Gastrocnemius medialis (tissue), 4 donors: ENCODE measurements around the gene TLE1. TPM values are rescaled to one million over a fixed set of nuclear protein-coding genes. Genes with fewer than 3 reads are reported as not detected.

Source experiments
- ATAC-seq, 2 donors: fragments of 150-250 bp; one replicate each; pipeline ENCODE4 v1.9.1; 2016
- DNase-seq, 2 donors: peaks; one replicate each; pipeline ENCODE4 v3.0.0-alpha.2; 2019
- H3K27ac ChIP-seq, 4 donors: fragments of 200-600 bp; sonication (generic); 1 replicate in 1 of 4; 2 replicates in 3 of 4; pipeline ENCODE4 v1.5.1; 2016 to 2018; ENCODE audit warnings: mild to moderate bottlenecking in 2 of 4, moderate library complexity in 1 of 4
- H3K27me3 ChIP-seq, 3 donors: fragments of 200-600 bp; sonication (generic) in 2 of 3; 1 replicate in 1 of 3; 2 replicates in 2 of 3; pipeline versions ENCODE4 v1.5.1 to v1.6.0; 2016 to 2019; ENCODE audit warnings: mild to moderate bottlenecking in 1 of 3, moderate library complexity in 1 of 3
- H3K36me3 ChIP-seq, 2 donors: fragments of 200-600 bp; sonication (generic) in 1 of 2; one replicate each; pipeline ENCODE4 v1.5.1; 2017 to 2018
- H3K4me1 ChIP-seq, 2 donors: fragments of 200-600 bp; sonication (generic) in 1 of 2; one replicate each; pipeline ENCODE4 v1.5.1; 2016 to 2017; ENCODE audit warnings: mild to moderate bottlenecking in 2 of 2
- H3K4me3 ChIP-seq, 4 donors: fragments of 200-600 bp; sonication (generic) in 3 of 4; 1 replicate in 1 of 4; 2 replicates in 3 of 4; pipeline ENCODE4 v1.5.1; 2016 to 2019; ENCODE audit warnings: mild to moderate bottlenecking in 2 of 4
- H3K9me3 ChIP-seq, 3 donors: fragments of 200-600 bp; sonication (generic) in 2 of 3; 1 replicate in 1 of 3; 2 replicates in 2 of 3; pipeline ENCODE4 v1.5.1; 2016 to 2019
- CTCF ChIP-seq, 5 experiments: fragments of 450-650 bp in 3 of 5; fragments of 200-600 bp in 2 of 5; sonication (generic) in 2 of 5; IDR thresholded peaks in 4 of 5; conservative IDR thresholded peaks in 1 of 5; 1 replicate in 4 of 5; 2 replicates in 1 of 5; pipeline ENCODE4 v1.5.1; 2016 to 2019; ENCODE audit warnings: antibody characterized with exemption in 5 of 5, mild to moderate bottlenecking in 3 of 5, moderate library complexity in 3 of 5
- POLR2A ChIP-seq, 2 donors: fragments of 450-650 bp; IDR thresholded peaks; one replicate each; pipeline ENCODE4 v1.6.1; 2017; ENCODE audit warnings: antibody characterized with exemption in 2 of 2, mild to moderate bottlenecking in 2 of 2, moderate library complexity in 2 of 2
- in situ Hi-C, 4 donors: fragments of 200-750 bp; cut with MboI; loops; one replicate each; pipeline versions ENCODE4 v1.15.0 to v1.8.0; 2017; ENCODE audit warnings: low sequenced_read_pairs in 4 of 4
- intact Hi-C: fragments of 100-400 bp; cut with DNase I; formaldehyde crosslinking; loops from one replicate; pipeline ENCODE4 v1.15.1; 2023; ENCODE audit warnings: low total_unique reads
- total RNA-seq, 4 donors: library from RNA; depleted of rRNA; stranded (reverse); fragments of >200 nt; gene quantifications; one replicate each; pipeline versions ENCODE4 v1.1.0 to v1.2.3, GENCODE V29; 2016

The TLE1 gene
- total RNA-seq, 4 donors from 2014 or later: 32.0 to 159 (median 55.4) TPM

- H3K27me3 ChIP-seq: no peaks in the 10 kb centered on the region
- ATAC-seq (no peak), DNase-seq (no peak)
- in situ Hi-C loops (no loop called here), intact Hi-C loops (no loop called here)
- H3K4me1 ChIP-seq: peaks cover 66 to 87% of the 10 kb centered on the region in 2 donors
- H3K4me3 ChIP-seq: no peak overlapping the region
- no peak for TF ChIP-seq CTCF (IDR thresholded peaks at IDR 0.05 in 4 of 5, conservative IDR thresholded peaks at IDR 0.05 in 1 of 5)
- TF ChIP-seq POLR2A (IDR thresholded peaks at IDR 0.05): no peak
- H3K9me3 ChIP-seq: no peaks in the 10 kb centered on the region
- peak overlapping the region in 2 of 4 donors; percentile 13 to 32 for H3K27ac ChIP-seq
- H3K36me3 ChIP-seq: no peaks in the 10 kb centered on the region
Measured at GRCh38 chr9:81669866-81670265, 19.5 kb downstream of the TLE1 start.

GRCh38 chr9:81669041-81669651 lies 20.2 kb downstream of the TLE1 start:
- in situ Hi-C loops: no loop called here
- DNase-seq (no peak), ATAC-seq (no peak)
- Histone ChIP-seq H3K27ac (peak overlapping the region in 3 of 4 donors; percentile 22 to 37 (median 32)), H3K4me3 (peak overlapping the region in 2 of 4 donors; percentile 0 to 8), H3K4me1 (peaks cover 73 to 92% of the 10 kb centered on the region in 2 donors), H3K36me3 (no peaks in the 10 kb centered on the region), H3K27me3 (no peaks in the 10 kb centered on the region), H3K9me3 (no peaks in the 10 kb centered on the region)
- TF ChIP-seq CTCF (IDR thresholded peaks at IDR 0.05 in 4 of 5, conservative IDR thresholded peaks at IDR 0.05 in 1 of 5) (no peak), POLR2A (IDR thresholded peaks at IDR 0.05) (no peak)
- intact Hi-C loops: no loop called here

DNA sequence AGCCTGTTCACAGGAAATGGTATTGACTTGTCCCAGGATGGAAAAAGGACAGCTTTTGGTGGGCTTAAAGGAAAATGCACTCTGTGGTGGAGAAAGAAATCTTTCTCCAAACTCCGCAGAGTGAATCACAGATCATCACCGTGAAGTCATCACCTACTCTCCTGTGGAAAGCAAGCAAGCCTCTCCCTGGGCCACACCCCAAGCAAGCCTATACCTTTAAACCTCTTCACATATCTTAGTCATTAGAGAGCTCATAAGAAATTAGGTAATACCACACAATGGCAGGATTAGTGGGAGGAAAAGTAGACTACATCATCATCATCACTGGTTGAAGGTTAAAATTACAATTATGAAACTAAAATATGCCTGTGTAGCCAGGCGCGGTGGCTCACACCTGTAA lies 23.2 kb downstream of the TLE1 start:
- ATAC-seq (no peak), DNase-seq (no peak)
- Histone ChIP-seq H3K4me1 (peaks cover 64 to 85% of the 10 kb centered on the region in 2 donors), H3K27me3 (no peaks in the 10 kb centered on the region), H3K36me3 (no peaks in the 10 kb centered on the region), H3K9me3 (no peaks in the 10 kb centered on the region), H3K27ac (peak overlapping the region; percentile 19 to 67 (median 60)), H3K4me3 (no peak overlapping the region)
- intact Hi-C loops (no loop called here), in situ Hi-C loops (no loop called here)
- TF ChIP-seq CTCF (IDR thresholded peaks at IDR 0.05 in 4 of 5, conservative IDR thresholded peaks at IDR 0.05 in 1 of 5): no peak
- TF ChIP-seq POLR2A (IDR thresholded peaks at IDR 0.05): no peak

DNA sequence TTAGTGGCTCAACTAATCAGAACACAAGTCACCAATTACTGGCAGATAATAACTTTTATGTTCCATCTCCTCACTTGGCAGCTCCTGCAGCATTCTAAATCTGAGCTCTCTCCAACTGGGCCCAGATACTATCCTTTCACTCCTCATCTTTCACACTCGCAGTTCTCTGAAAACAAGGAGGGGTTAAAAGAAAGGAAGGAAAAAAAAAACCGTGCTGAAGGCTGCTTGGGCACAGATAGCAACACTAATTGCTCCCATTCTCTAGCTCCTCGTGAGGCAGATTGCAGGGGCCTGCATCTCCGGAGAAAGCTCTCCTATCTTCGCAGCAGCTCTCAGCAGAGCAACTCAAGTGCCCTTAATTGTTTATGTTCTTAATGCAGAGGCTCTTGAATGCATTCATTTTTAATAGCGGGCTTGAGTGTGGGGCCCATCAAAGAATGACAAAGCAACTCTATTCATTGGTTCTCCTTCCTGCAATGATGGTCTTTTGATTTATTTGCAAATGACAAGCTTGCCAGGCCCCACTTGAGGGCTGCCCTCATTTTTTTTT lies 23.9 kb downstream of the TLE1 start:
- in situ Hi-C loops (no loop called here), intact Hi-C loops (no loop called here)
- Histone ChIP-seq H3K27me3 (no peaks in the 10 kb centered on the region), H3K27ac (peak overlapping the region; percentile 58 to 67 (median 62)), H3K4me1 (peaks cover 61 to 80% of the 10 kb centered on the region in 2 donors), H3K36me3 (no peaks in the 10 kb centered on the region), H3K9me3 (no peaks in the 10 kb centered on the region), H3K4me3 (peak overlapping the region in 1 of 4 donors; percentile 8)
- peak in 1 of 2 donors; percentile 19 for ATAC-seq
- no peak for DNase-seq
- TF ChIP-seq CTCF (IDR thresholded peaks at IDR 0.05 in 4 of 5, conservative IDR thresholded peaks at IDR 0.05 in 1 of 5) (no peak), POLR2A (IDR thresholded peaks at IDR 0.05) (no peak)
